Stomach smooth muscle (tissue), 2 donors: ENCODE data around the gene NTSR1.

Source experiments
- H3K27ac ChIP-seq: one replicate; pipeline ENCODE4 v1.7.0; 2013; ENCODE audit warnings: mild to moderate bottlenecking, low read length, inconsistent platforms
- H3K27me3 ChIP-seq, 2 donors: one replicate each; pipeline ENCODE4 v1.7.0; 2013; ENCODE audit warnings: low read length in 2 of 2; ENCODE audit not compliant: insufficient read depth in 2 of 2, control insufficient read depth in 1 of 2
- H3K36me3 ChIP-seq, 2 donors: one replicate each; pipeline ENCODE4 v1.7.0; 2013; ENCODE audit warnings: low read length in 2 of 2; ENCODE audit not compliant: control insufficient read depth in 2 of 2, insufficient read depth in 2 of 2
- H3K4me1 ChIP-seq: one replicate; pipeline ENCODE4 v1.7.0; 2013; ENCODE audit warnings: low read length; ENCODE audit not compliant: control insufficient read depth, insufficient read depth
- H3K4me3 ChIP-seq, 2 donors: one replicate each; pipeline ENCODE4 v1.7.0; 2013; ENCODE audit warnings: low read length in 2 of 2
- H3K9ac ChIP-seq, 2 donors: one replicate each; pipeline ENCODE4 v1.7.0; 2013; ENCODE audit warnings: low read length in 2 of 2, mild to moderate bottlenecking in 1 of 2
- H3K9me3 ChIP-seq, 2 donors: one replicate each; pipeline ENCODE4 v1.7.0; 2013; ENCODE audit warnings: low read length in 2 of 2; ENCODE audit not compliant: control insufficient read depth in 2 of 2
- donor health status: healthy.
- donor health status: Pancreatic carcinoma.

The NTSR1 gene

DNA sequence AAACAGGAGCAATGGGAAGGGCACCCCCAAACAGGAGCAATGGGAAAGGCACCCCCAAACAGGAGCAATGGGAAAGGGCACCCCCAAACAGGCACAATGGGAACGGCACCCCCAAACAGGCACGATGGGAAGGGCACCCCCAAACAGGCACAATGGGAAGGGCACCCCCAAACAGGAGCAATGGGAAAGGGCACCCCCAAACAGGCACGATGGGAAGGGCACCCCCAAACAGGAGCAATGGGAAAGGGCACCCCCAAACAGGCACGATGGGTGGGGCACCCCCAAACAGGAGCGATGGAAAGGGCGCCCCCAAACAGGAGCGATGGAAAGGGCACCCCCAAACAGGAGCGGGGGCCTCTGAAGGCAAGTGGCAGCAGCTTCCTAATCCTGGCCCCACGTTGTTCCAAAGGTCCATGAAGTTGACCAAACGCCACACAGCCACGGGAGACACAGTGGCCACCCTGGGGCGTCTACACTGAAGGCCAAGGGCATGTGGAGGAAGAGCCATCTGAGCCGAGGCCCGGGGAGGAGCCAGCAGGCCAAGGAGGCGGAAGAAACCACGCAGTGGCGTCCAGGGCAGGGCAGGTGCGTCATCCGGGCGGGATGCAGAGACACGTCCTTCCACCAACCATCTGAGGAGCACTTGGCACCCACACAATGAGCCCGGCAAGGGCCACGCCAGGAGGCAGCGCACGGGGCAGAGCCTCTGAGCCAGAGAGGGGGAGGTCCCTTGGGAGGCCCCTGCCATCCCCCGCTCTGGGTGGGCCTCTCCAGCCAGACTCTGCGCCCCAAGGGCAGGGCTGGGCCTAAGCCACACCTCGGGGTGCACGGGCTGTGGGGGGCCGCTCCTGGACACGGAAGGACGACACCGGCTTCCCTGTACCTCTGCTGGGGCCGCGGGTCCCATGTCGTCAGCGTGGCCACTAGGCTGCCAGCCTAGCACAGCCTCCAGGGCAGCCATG is 21.5 kb upstream of the NTSR1 start:
- peaks cover 0 to 3% of the 10 kb centered on the region in 2 donors for H3K27me3 ChIP-seq
- H3K27ac ChIP-seq: no peak overlapping the region
- peaks cover 4% of the 10 kb centered on the region for H3K4me1 ChIP-seq
- H3K9ac ChIP-seq: no peak overlapping the region
- H3K4me3 ChIP-seq: no peak overlapping the region
- no peaks in the 10 kb centered on the region for H3K9me3 ChIP-seq
- H3K36me3 ChIP-seq: no peaks in the 10 kb centered on the region

DNA sequence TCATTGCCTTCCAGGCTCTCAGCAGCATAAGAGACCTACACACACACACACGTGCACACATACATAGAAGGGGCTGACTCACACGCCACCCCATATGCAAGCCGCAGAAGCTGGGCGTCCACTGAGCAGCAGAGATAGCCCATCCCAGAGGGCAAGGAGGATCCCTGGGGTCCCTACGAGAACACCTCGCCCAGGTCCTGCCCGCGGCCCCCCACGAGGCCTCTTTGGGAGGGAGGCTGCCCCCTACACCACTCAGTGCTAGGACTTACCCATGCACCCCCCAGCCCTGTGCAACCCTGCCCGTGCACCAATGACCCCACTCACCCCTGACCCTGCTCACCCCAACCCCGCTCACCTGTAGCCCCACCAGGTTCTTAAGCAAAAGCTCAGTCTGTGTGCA is 20.6 kb upstream of the NTSR1 start:
- no peak overlapping the region for H3K27ac ChIP-seq
- no peaks in the 10 kb centered on the region for H3K9me3 ChIP-seq
- H3K36me3 ChIP-seq: no peaks in the 10 kb centered on the region
- H3K4me3 ChIP-seq: no peak overlapping the region
- H3K4me1 ChIP-seq: peaks cover 4% of the 10 kb centered on the region
- no peak overlapping the region for H3K9ac ChIP-seq
- peaks cover 0 to 3% of the 10 kb centered on the region in 2 donors for H3K27me3 ChIP-seq

DNA sequence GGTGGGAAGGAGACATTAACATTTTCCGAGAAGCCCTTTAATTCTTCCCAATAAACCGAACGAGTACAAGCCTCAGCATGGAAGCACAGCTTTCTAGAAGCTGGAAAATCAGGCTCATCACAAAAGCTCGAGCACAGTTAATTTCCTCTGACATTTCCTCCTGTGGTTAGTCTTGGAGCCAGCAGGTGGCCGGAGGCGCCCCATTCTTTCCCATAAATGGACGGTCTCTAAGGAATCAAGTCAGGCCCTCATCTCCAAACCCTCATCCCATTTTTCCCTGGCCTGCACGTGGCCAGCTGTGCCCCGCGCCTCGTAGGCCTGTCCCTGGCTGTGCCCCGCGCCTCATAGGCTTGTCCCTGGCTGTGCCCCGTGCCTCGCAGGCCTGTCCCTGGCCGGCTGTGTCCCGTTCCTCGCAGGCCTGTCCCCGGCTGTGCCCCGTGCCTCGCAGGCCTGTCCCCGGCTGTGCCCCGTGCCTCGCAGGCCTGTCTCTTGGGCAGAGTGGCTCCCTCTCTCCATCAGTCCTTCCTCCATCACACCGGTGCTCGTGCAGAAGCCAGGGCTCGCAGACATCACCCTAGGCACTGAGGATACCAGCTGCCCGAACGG is 19.7 kb upstream of the NTSR1 start:
- peak overlapping the region; percentile 24 for H3K27ac ChIP-seq
- peaks cover 4% of the 10 kb centered on the region for H3K4me1 ChIP-seq
- H3K9me3 ChIP-seq: no peaks in the 10 kb centered on the region
- H3K36me3 ChIP-seq: no peaks in the 10 kb centered on the region
- H3K27me3 ChIP-seq: peaks cover 0 to 7% of the 10 kb centered on the region in 2 donors
- H3K4me3 ChIP-seq: no peak overlapping the region
- H3K9ac ChIP-seq: no peak overlapping the region

DNA sequence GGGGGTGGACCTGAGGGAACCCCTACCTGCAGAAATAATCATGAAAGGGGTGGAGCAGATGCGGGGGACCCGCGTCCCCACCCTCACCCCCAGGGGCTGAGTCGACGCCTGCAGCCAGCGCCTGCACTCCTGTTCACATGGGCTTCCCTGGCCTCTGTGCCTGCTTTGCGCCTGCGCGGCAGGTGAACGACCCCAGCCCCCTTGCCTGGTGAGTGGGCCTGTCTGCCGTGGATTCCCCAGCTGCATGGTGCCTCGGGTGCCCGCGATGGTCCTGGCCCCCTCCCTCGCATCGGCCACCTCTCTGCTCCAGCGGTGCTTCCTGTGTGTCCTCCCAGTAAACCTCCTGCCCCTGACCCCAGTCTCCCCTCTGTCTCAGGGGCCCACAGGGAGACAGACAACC is 18.8 kb upstream of the NTSR1 start:
- Histone ChIP-seq H3K4me3 (no peak overlapping the region), H3K27ac (no peak overlapping the region), H3K4me1 (peaks cover 4% of the 10 kb centered on the region), H3K9me3 (no peaks in the 10 kb centered on the region), H3K36me3 (no peaks in the 10 kb centered on the region), H3K27me3 (peaks cover 0 to 5% of the 10 kb centered on the region in 2 donors), H3K9ac (no peak overlapping the region)

DNA sequence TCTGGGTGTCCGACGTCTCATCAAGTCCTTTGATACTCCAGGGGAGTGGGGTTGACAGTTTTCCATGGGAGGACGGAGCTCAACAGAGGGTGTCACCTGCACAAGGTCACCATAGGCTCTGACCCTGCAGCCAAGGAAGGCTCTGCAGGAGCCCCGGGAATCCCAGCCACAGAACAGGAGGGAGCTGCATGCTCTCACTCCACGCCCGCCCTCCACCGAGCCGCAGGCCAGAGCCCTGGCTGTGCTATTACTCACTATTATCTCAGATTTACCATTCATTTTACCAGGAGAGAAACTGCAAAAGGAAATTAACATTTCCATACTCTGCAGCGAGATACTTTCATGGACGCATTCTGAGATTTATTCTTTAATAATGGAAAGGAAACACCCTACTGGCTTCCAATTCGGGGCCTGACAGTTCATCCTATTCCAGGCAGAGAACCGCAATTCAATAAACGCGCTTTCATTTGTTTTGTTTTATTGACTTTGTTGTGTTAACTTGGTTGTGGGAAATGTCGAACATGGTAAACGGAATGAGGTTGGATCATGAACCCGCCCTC is 18.3 kb upstream of the NTSR1 start:
- no peak overlapping the region for H3K4me3 ChIP-seq
- H3K9me3 ChIP-seq: no peaks in the 10 kb centered on the region
- H3K4me1 ChIP-seq: peaks cover 4% of the 10 kb centered on the region
- H3K36me3 ChIP-seq: no peaks in the 10 kb centered on the region
- no peak overlapping the region for H3K27ac ChIP-seq
- H3K27me3 ChIP-seq: peaks cover 0 to 5% of the 10 kb centered on the region in 2 donors
- H3K9ac ChIP-seq: no peak overlapping the region

DNA sequence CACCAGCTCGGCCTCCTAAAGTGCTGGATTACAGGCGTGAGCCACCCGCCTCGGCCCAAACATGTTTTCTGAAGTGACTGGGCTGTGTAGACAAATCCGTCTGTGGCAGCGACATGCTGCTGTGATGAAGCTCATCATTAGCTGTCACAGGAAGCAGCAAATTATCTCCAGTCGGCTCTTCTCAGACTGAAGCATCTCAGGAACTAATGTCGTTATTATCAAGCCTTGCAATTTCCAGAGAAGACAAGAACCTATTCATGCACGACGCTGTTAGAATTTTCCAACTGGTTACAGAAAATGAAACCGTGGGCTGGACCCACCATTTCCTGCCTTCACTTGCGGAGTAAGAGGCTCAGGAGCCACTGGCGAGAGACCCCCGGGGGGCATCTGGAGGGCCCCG is 17.1 kb upstream of the NTSR1 start:
- Histone ChIP-seq H3K4me1 (peaks cover 4% of the 10 kb centered on the region), H3K27ac (no peak overlapping the region), H3K9ac (no peak overlapping the region), H3K9me3 (no peaks in the 10 kb centered on the region), H3K4me3 (no peak overlapping the region), H3K36me3 (no peaks in the 10 kb centered on the region), H3K27me3 (peaks cover 0 to 5% of the 10 kb centered on the region in 2 donors)

DNA sequence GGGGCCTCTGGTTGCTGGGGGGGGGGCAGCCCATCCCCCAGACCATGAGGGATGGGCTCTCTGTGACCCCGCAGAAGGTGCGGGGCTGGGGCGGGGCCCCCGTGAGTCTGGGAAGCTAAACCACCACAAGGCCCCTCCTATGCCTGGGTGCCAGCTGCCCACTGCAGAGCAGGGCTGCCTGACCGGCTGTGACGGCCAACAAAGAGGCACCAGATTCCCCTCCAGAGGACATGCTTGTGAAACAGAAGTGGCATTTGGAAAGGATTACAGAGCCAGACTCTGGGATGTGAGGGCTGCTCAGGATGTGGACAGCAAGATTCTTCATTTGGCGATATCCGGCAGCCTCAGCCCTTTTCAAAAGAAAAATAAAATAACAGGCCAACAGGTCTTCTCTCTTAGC is 16.5 kb upstream of the NTSR1 start:
- H3K36me3 ChIP-seq: no peaks in the 10 kb centered on the region

DNA sequence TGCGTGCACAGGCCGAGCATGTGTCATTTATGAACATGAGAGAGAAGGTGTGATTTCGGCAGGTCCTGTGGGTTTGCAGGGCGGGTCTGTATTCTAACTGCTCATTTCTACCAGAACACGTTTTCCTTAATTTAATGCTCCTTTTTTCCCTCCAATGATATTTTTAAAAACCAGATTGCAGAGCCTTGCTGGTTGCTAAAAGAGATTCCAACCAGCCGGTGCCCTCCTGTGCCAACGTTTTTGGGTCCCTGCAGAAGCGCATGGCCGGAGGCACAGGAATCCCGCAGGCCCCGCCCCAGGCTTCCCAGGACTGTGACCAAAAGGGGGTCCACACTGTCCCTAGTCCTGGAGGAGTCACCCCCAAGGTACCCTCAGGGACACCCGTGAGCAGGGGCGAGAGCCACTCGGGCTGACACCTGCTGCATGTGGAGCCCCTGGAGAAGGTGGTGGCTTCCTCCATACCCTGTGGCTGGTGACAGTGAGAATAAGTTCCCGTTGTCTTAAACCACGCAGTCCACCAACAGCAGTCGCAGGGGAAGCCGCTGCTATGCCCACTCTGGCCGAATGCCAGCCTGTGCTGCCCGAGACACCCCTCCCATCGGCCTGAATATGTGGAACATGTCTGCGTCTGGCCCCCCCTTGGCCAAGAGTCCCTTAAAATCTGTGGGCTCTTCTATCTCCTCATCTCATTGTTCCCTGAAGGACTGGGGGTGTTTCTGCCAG is 15.7 kb upstream of the NTSR1 start:
- Histone ChIP-seq H3K36me3 (no peaks in the 10 kb centered on the region), H3K4me3 (no peak overlapping the region), H3K4me1 (peaks cover 4% of the 10 kb centered on the region), H3K27me3 (peaks cover 0 to 5% of the 10 kb centered on the region in 2 donors), H3K27ac (no peak overlapping the region), H3K9me3 (no peaks in the 10 kb centered on the region), H3K9ac (no peak overlapping the region)

More for the DNA sequence above, 16.5 kb upstream of the NTSR1 start:
- no peaks in the 10 kb centered on the region for H3K9me3 ChIP-seq
- peaks cover 0 to 5% of the 10 kb centered on the region in 2 donors for H3K27me3 ChIP-seq
- peaks cover 4% of the 10 kb centered on the region for H3K4me1 ChIP-seq
- no peak overlapping the region for H3K9ac ChIP-seq
- H3K4me3 ChIP-seq: no peak overlapping the region
- no peak overlapping the region for H3K27ac ChIP-seq

DNA sequence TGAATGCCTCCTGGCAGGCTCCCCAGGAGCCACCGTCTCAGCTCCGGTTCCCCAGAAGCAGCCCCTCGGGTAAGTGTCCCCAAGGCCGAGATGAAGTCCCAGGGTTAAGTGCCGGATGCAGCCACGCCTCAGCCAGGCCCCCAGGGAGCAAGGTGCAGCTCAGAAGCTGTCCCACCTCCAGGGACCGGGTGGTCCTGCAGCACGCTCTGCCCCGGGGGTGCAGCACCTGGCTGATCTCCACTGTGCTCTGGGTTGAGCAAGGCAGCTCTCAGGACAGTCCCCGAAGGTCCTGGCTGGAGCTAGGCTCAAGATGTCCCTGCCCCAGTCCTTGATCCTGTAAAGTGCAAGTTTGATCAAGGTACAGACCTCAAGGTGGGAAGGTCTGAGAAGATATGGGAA is 15.1 kb upstream of the NTSR1 start:
- H3K4me1 ChIP-seq: peaks cover 2% of the 10 kb centered on the region
- no peak overlapping the region for H3K9ac ChIP-seq
- H3K27ac ChIP-seq: no peak overlapping the region
- H3K27me3 ChIP-seq: peaks cover 0 to 5% of the 10 kb centered on the region in 2 donors
- no peaks in the 10 kb centered on the region for H3K9me3 ChIP-seq
- H3K36me3 ChIP-seq: no peaks in the 10 kb centered on the region
- no peak overlapping the region for H3K4me3 ChIP-seq

DNA sequence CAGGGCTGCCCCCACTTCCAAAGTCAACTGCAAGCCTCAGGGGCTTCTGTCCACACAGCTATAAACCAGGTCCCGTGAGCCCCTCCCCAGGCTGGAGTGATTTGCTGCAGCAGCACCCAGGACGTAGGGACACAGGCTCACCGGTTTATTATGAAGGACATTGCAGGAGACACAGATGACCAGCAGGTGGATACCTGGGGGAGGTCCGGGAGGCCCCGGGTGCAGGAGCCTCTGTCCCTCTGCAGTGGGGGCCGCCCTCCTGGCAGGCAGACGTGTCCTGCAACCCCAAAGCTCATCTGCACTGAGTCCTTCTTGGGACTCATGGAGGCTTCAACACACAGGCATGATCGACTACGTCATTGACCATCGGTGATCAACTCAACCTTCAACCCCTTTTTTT is 14.5 kb upstream of the NTSR1 start:
- Histone ChIP-seq H3K4me1 (no peaks in the 10 kb centered on the region), H3K9me3 (no peaks in the 10 kb centered on the region), H3K36me3 (no peaks in the 10 kb centered on the region), H3K27me3 (peaks cover 0 to 5% of the 10 kb centered on the region in 2 donors), H3K27ac (no peak overlapping the region), H3K4me3 (no peak overlapping the region), H3K9ac (no peak overlapping the region)
